ENCODE measurements around the gene PALB2.

PALB2 gene

DNA sequence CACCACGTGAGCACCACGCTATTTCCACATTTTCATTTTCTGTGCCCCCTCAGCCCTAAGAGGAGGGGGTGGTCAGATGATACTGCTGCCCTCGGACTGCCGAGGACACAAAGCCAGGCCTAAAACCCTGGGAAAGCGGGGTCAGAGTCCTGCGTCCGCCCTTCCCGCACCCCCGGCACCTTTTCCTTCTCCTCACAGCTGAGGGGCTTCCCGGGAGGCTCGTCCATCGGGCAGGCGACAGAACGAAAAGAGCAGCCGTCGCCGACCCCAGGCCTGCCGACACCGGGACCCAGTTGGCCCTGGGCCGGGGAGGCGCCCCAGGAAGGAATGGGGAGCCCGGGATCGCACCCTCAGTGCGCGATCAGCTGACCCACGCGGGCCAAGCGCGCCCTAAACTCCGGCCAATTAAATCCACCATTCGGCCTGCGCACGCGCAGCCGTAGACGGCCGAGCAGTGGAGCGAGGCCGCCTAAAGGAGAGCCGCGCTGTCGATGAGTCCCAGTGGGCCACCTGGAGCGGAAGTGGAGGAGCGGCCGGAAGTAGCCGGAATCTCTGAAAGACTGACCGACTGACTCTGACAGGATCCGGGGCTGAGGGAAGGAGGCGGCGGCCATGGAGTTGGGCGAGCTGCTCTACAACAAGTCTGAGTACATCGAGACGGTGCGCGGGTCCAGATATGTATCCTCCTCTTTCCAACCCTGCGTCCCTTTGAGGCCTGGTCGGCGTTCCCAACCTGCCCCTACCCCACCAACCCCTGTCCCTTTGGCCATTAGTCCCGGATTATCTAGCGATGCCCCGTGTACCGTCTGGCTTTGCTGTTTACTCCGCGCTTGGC lies at the start of gene PALB2, which contains the start of gene DCTN5:
PALB2 (minus strand) TSS at position 380 of the 835 bp plus-strand sequence; CDS start at position 227, 153 bp downstream.
DCTN5 (plus strand) TSS at position 536 of the 835 bp plus-strand sequence; CDS start at position 613, 77 bp downstream.
- peak within 1 kb of the TSS; percentile 73 for H3K4me3 ChIP-seq
- H3K4me1 ChIP-seq, result 0 out of 2 replicates have a peak, but pooled peaks cover 3% of the 10 kb centered on the region
- in situ Hi-C loops (cut with MboI; ENCODE audit: low sequenced_read_pairs), result loop anchor here (5.0 kb wide), 1 partner anchor 44 kb away; the partner anchor contains the start of gene NDUFAB1
- no peaks in the 10 kb centered on the region for H3K9me3 ChIP-seq
- H3K36me3 ChIP-seq (replicated peaks), result peaks cover 42% of the 10 kb centered on the region
- peak; percentile 92 to 95 for DNase-seq (ENCODE audit: low spot score in 2 of 2)
- H3K27me3 ChIP-seq (ENCODE audit: low read depth), result no peaks in the 10 kb centered on the region

DNA sequence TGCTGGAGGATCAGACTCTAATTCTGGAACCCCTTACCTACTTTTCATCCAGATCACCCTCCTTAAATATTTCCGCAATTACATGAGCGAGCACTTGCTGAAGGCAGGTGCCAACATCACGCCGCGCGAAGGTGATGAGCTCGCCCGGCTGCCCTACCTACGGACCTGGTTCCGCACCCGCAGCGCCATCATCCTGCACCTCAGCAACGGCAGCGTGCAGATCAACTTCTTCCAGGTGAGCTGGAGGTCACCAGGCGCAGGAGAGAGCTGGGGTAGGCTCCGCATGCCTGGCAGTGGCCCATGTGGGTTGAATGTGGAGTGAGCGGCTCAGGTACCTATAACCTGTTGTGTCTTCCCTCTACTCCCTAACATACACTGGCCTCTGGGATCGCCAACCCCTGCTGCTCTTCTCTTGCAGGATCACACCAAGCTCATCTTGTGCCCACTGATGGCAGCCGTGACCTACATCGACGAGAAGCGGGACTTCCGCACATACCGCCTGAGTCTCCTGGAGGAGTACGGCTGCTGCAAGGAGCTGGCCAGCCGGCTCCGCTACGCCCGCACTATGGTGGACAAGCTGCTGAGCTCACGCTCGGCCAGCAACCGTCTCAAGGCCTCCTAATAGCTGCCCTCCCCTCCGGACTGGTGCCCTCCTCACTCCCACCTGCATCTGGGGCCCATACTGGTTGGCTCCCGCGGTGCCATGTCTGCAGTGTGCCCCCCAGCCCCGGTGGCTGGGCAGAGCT lies 48.5 kb upstream of the PALB2 start:
- Histone ChIP-seq H3K9me3 (no peaks in the 10 kb centered on the region), H3K4me1 (no peaks in the 10 kb centered on the region), H3K36me3 (replicated peaks) (peaks cover 74% of the 10 kb centered on the region), H3K4me3 (no peak overlapping the region), H3K27me3 (ENCODE audit: low read depth) (no peaks in the 10 kb centered on the region)
- DNase-seq (ENCODE audit: low spot score in 2 of 2), result no peak
- in situ Hi-C loops (cut with MboI; ENCODE audit: low sequenced_read_pairs), result no loop called here

- Histone ChIP-seq H3K36me3 (replicated peaks) (peaks cover 96% of the 10 kb centered on the region), H3K4me3 (no peak overlapping the region), H3K4me1 (no peaks in the 10 kb centered on the region), H3K27me3 (ENCODE audit: low read depth) (no peaks in the 10 kb centered on the region), H3K9me3 (no peaks in the 10 kb centered on the region)
- in situ Hi-C loops (cut with MboI; ENCODE audit: low sequenced_read_pairs), result no loop called here
- DNase-seq (ENCODE audit: low spot score in 2 of 2), result no peak
Measured at GRCh38 chr16:23687034-23687808, 46.1 kb upstream of the PALB2 start.

DNA sequence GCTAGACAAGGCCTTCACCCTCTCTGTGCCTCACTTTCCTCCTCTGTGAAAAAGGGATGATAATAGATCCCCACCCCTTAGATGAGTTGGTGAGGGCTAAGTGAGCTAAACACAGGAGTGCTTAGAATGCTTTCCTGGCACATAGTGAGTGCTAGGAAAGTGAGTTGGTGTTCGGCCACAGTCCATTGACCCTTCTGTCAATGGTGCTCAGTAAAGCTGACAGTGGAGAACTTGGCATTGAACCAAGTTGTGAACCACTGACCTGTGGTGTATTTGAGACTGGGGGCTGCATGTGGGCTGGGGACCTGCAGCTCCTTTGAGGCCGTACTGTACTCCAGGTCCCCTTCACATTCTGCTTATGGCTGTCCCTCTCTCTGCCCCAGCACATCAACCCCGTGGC lies 42.4 kb upstream of the PALB2 start:
- Histone ChIP-seq H3K4me3 (no peak overlapping the region), H3K27me3 (ENCODE audit: low read depth) (no peaks in the 10 kb centered on the region), H3K4me1 (peaks cover 8% of the 10 kb centered on the region), H3K36me3 (replicated peaks) (peaks cover 87% of the 10 kb centered on the region), H3K9me3 (no peaks in the 10 kb centered on the region)
- in situ Hi-C loops (cut with MboI; ENCODE audit: low sequenced_read_pairs), result no loop called here
- no peak for DNase-seq (ENCODE audit: low spot score in 2 of 2)

DNA sequence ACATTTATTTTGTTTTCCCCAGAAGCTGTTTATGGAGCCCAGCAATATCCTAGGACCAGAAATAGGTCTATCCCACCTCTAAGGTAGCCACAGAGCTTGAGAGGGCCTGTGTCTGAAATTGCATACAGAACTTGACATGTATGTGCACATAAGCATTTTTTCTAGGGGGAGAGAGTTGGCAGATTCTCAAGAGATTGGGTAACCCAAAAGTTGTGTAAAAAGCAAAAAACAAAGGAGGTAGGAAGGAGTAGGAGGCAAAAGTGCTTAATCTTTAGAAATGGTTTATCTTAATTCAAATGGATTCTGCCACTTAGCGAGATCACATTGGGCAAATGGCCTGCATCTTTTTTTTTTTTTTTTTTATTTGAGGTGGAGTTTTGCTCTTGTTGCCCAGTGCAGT lies 41.1 kb upstream of the PALB2 start:
- H3K4me3 ChIP-seq, result no peak overlapping the region
- in situ Hi-C loops (cut with MboI; ENCODE audit: low sequenced_read_pairs), result no loop called here
- H3K27me3 ChIP-seq (ENCODE audit: low read depth), result no peaks in the 10 kb centered on the region
- DNase-seq (ENCODE audit: low spot score in 2 of 2), result no peak
- H3K36me3 ChIP-seq (replicated peaks), result peaks cover 74% of the 10 kb centered on the region
- no peaks in the 10 kb centered on the region for H3K9me3 ChIP-seq
- peaks cover 19% of the 10 kb centered on the region for H3K4me1 ChIP-seq

- H3K27me3 ChIP-seq (ENCODE audit: low read depth), result no peaks in the 10 kb centered on the region
- peaks cover 21% of the 10 kb centered on the region for H3K4me1 ChIP-seq
- no peaks in the 10 kb centered on the region for H3K9me3 ChIP-seq
- peaks cover 57% of the 10 kb centered on the region for H3K36me3 ChIP-seq (replicated peaks)
- no peak for DNase-seq (ENCODE audit: low spot score in 2 of 2)
- in situ Hi-C loops (cut with MboI; ENCODE audit: low sequenced_read_pairs), result no loop called here
- peak overlapping the region; percentile 95 for H3K4me3 ChIP-seq
Measured at GRCh38 chr16:23679986-23680336, 38.9 kb upstream of the PALB2 start.

- Histone ChIP-seq H3K4me3 (peak overlapping the region; percentile 95), H3K27me3 (ENCODE audit: low read depth) (no peaks in the 10 kb centered on the region), H3K4me1 (peaks cover 21% of the 10 kb centered on the region), H3K9me3 (no peaks in the 10 kb centered on the region), H3K36me3 (replicated peaks) (peaks cover 54% of the 10 kb centered on the region)
- in situ Hi-C loops (cut with MboI; ENCODE audit: low sequenced_read_pairs), result no loop called here
- peak in 1 of 2 experiments; percentile 70 for DNase-seq (ENCODE audit: low spot score in 2 of 2)
Measured at GRCh38 chr16:23679274-23679985, 38.3 kb upstream of the PALB2 start.

DNA sequence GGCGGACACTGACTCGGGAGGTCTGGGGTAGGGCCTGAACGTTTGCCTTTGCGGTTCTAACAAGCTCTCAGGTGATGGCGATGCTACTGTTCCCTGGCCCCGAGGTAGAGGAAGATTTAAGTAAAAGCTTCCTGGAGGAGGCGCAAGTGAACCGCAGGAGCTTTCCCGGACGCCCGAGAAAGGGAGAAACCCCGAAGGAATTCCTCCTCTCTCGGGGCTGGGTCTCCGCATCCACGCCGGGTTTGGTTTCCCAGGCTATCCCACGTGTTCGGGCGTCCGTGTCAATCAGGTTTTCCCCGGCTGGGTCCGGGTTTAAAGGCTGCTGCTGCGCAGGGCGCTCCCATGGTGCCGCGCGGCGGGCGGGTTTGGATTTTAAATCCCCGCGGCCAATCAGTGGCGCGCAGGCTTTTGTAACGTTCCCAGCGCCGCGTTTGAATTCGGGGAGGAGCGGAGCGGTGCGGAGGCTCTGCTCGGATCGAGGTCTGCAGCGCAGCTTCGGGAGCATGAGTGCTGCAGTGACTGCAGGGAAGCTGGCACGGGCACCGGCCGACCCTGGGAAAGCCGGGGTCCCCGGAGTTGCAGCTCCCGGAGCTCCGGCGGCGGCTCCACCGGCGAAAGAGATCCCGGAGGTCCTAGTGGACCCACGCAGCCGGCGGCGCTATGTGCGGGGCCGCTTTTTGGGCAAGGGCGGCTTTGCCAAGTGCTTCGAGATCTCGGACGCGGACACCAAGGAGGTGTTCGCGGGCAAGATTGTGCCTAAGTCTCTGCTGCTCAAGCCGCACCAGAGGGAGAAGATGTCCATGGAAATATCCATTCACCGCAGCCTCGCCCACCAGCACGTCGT lies 37.5 kb upstream of the PALB2 start, which contains the start of gene PLK1:
PLK1 (plus strand) TSS at position 460 of the 844 bp plus-strand sequence; CDS start at position 504, 44 bp downstream.
- DNase-seq (ENCODE audit: low spot score in 2 of 2), result peak; percentile 88 to 95
- H3K36me3 ChIP-seq (replicated peaks), result peaks cover 46% of the 10 kb centered on the region
- in situ Hi-C loops (cut with MboI; ENCODE audit: low sequenced_read_pairs), result no loop called here
- H3K9me3 ChIP-seq, result no peaks in the 10 kb centered on the region
- H3K4me1 ChIP-seq, result peaks cover 27% of the 10 kb centered on the region
- H3K4me3 ChIP-seq, result peak within 1 kb of the TSS; percentile 95
- H3K27me3 ChIP-seq (ENCODE audit: low read depth), result no peaks in the 10 kb centered on the region

GRCh38 chr16:23676924-23677480 lies 35.9 kb upstream of the PALB2 start:
- in situ Hi-C loops (cut with MboI; ENCODE audit: low sequenced_read_pairs), result no loop called here
- Histone ChIP-seq H3K4me1 (peaks cover 29% of the 10 kb centered on the region), H3K36me3 (replicated peaks) (peaks cover 30% of the 10 kb centered on the region), H3K9me3 (no peaks in the 10 kb centered on the region), H3K4me3 (no peak overlapping the region), H3K27me3 (ENCODE audit: low read depth) (no peaks in the 10 kb centered on the region)
- DNase-seq (ENCODE audit: low spot score in 2 of 2), result no peak

DNA sequence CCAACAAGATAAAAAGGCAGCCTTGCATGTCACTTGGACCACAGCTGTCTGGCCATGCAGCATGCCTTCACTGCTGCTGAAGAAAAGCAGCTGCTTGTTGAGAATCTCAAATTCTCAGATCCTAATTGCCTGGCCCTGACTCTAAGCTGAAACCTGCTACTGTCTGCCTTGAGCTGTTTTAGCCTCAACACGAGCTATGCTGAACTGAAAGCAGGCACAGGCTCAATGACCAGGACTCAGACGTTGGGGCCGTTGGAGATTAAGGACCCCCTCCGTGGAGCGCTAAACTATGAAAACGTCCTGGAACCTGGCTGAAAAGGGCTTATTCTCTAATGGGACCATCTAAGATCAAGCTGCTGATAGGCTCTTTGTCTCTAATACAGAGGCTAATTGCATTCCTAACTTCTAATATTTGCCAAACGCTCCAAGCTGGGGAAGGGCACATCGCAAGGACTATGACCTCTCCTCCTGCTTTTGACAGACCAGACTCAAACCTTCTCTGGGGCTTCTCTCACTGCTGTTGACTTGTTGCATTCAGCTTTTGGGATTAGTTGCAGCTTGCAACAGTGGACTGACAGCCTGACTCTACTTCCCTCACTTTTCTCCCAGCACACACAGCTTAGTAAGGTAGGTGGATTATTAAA lies 33.0 kb upstream of the PALB2 start:
- H3K9me3 ChIP-seq, result no peaks in the 10 kb centered on the region
- peaks cover 21% of the 10 kb centered on the region for H3K4me1 ChIP-seq
- H3K36me3 ChIP-seq (replicated peaks), result peaks cover 14% of the 10 kb centered on the region
- DNase-seq (ENCODE audit: low spot score in 2 of 2), result no peak
- no peaks in the 10 kb centered on the region for H3K27me3 ChIP-seq (ENCODE audit: low read depth)
- H3K4me3 ChIP-seq, result no peak overlapping the region
- in situ Hi-C loops (cut with MboI; ENCODE audit: low sequenced_read_pairs), result no loop called here

GRCh38 chr16:23670137-23670776 lies 29.1 kb upstream of the PALB2 start:
- no peak for DNase-seq (ENCODE audit: low spot score in 2 of 2)
- Histone ChIP-seq H3K4me1 (peaks cover 8% of the 10 kb centered on the region), H3K27me3 (ENCODE audit: low read depth) (no peaks in the 10 kb centered on the region), H3K4me3 (no peak overlapping the region), H3K9me3 (no peaks in the 10 kb centered on the region), H3K36me3 (replicated peaks) (peaks cover 44% of the 10 kb centered on the region)
- in situ Hi-C loops (cut with MboI; ENCODE audit: low sequenced_read_pairs), result no loop called here

All from HAP-1 (cell line).